Erythroblast (primary cell): ENCODE data around the gene SLC44A3.

Experiments used
- GATA1 ChIP-seq: IDR thresholded peaks from 2 replicates; pipeline ENCODE4 v1.6.1; 2011; ENCODE audit warnings: low read depth, mild to moderate bottlenecking, control low read depth, low read length, moderate library complexity
- POLR2A ChIP-seq: IDR thresholded peaks from 2 replicates; pipeline ENCODE4 v1.6.1; 2011; ENCODE audit warnings: mild to moderate bottlenecking, low read length

- TF ChIP-seq POLR2A (no peak), GATA1 (no peak)
Measured at GRCh38 chr1:94798054-94798453, 22.1 kb upstream of the SLC44A3 start.
